ENCODE data around the gene CCDC88B. TPM values are rescaled to one million over a fixed set of nuclear protein-coding genes. Genes with fewer than 3 reads are reported as not detected.

The CCDC88B gene
- total and polyA plus RNA-seq, 9 of the 15 experiments (the other 6 are each of a cell fraction or from before 2014, with no cell fraction given): 0.13 to 18.1 (median 7.9) TPM

- TF ChIP-seq MYC (IDR thresholded peaks at IDR 0.05; ENCODE audit: low read depth, low read length) (peak; percentile 60; the same call in 1 of the 2 replicates), MYC (CRISPR knock-in tag; IDR thresholded peaks at IDR 0.05; ENCODE audit: borderline replicate concordance, low read depth) (no peak), REST (IDR thresholded peaks at IDR 0.05; ENCODE audit: borderline replicate concordance) (peak; percentile 93), REST (CRISPR knock-in tag; IDR thresholded peaks at IDR 0.05; ENCODE audit: low read depth) (no peak), SMAD4 (CRISPR knock-in tag; conservative IDR thresholded peaks at IDR 0.05) (peak; percentile 79), POLR2G (IDR thresholded peaks at IDR 0.05; ENCODE audit: low read depth, low read length) (peak; percentile 93), FOXA3 (CRISPR knock-in tag; conservative IDR thresholded peaks at IDR 0.05 in 1 of 2, IDR thresholded peaks at IDR 0.05 in 1 of 2) (peak in 1 of 2 experiments; percentile 45; a peak in 1 of 4 replicates), KDM5B (IDR thresholded peaks at IDR 0.05; ENCODE audit: insufficient replicate concordance, low read depth, low read length) (peak; percentile 78), NBN (IDR thresholded peaks at IDR 0.05; ENCODE audit: low read depth) (no peak), CTBP1 (IDR thresholded peaks at IDR 0.05; ENCODE audit: borderline replicate concordance) (peak; percentile 68)
- TF ChIP-seq, protein P1, sequence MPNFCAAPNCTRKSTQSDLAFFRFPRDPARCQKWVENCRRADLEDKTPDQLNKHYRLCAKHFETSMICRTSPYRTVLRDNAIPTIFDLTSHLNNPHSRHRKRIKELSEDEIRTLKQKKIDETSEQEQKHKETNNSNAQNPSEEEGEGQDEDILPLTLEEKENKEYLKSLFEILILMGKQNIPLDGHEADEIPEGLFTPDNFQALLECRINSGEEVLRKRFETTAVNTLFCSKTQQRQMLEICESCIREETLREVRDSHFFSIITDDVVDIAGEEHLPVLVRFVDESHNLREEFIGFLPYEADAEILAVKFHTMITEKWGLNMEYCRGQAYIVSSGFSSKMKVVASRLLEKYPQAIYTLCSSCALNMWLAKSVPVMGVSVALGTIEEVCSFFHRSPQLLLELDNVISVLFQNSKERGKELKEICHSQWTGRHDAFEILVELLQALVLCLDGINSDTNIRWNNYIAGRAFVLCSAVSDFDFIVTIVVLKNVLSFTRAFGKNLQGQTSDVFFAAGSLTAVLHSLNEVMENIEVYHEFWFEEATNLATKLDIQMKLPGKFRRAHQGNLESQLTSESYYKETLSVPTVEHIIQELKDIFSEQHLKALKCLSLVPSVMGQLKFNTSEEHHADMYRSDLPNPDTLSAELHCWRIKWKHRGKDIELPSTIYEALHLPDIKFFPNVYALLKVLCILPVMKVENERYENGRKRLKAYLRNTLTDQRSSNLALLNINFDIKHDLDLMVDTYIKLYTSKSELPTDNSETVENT (CRISPR knock-in tag; IDR thresholded peaks at IDR 0.05): peak; percentile 37
Measured at GRCh38 chr11:64358907-64359711, 19.1 kb downstream of the CCDC88B start, which contains the start of gene RPS6KA4 (continued).
